ENCODE measurements around the gene APBA2.
"Not testable (repeated sequence)": the region's sequence is repeated elsewhere in the genome, so short reads cannot be mapped to it uniquely, and the experiment has no call there.

The APBA2 gene

GRCh38 chr15:29043736-29044502 is 158.1 kb downstream of the APBA2 start:
- H3K79me2 ChIP-seq (ENCODE audit: low read length) = no peaks in the 10 kb centered on the region
- no peaks in the 10 kb centered on the region for H3K36me3 ChIP-seq (replicated peaks; ENCODE audit: low read depth, low read length)
- no peak overlapping the region for H3K9ac ChIP-seq (ENCODE audit: low read length)
- no peaks in the 10 kb centered on the region for H4K20me1 ChIP-seq (ENCODE audit: insufficient read depth, low read length)
- H3K27ac ChIP-seq (ENCODE audit: low read length) = no peak overlapping the region
- H3K4me3 ChIP-seq (ENCODE audit: low read length) = no peak overlapping the region
- H3K4me2 ChIP-seq (ENCODE audit: low read length) = no peak overlapping the region
- H2AFZ ChIP-seq (ENCODE audit: low read depth, low read length) = no peak overlapping the region
- peaks cover 33% of the 10 kb centered on the region for H3K4me1 ChIP-seq (ENCODE audit: low read length)
- H3K27me3 ChIP-seq (ENCODE audit: low read depth, low read length) = no peaks in the 10 kb centered on the region
- TF ChIP-seq, protein P1, sequence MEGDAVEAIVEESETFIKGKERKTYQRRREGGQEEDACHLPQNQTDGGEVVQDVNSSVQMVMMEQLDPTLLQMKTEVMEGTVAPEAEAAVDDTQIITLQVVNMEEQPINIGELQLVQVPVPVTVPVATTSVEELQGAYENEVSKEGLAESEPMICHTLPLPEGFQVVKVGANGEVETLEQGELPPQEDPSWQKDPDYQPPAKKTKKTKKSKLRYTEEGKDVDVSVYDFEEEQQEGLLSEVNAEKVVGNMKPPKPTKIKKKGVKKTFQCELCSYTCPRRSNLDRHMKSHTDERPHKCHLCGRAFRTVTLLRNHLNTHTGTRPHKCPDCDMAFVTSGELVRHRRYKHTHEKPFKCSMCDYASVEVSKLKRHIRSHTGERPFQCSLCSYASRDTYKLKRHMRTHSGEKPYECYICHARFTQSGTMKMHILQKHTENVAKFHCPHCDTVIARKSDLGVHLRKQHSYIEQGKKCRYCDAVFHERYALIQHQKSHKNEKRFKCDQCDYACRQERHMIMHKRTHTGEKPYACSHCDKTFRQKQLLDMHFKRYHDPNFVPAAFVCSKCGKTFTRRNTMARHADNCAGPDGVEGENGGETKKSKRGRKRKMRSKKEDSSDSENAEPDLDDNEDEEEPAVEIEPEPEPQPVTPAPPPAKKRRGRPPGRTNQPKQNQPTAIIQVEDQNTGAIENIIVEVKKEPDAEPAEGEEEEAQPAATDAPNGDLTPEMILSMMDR (IDR thresholded peaks at IDR 0.05; ENCODE audit: low read depth, low read length) = no peak
- no peak for TF ChIP-seq EZH2phosphoT487 (IDR thresholded peaks at IDR 0.05; ENCODE audit: low read depth)
- H3K9me3 ChIP-seq (ENCODE audit: insufficient read depth, low read length) = no peaks in the 10 kb centered on the region

- Histone ChIP-seq H3K9me3 (ENCODE audit: insufficient read depth, low read length) (no peaks in the 10 kb centered on the region), H2AFZ (ENCODE audit: low read depth, low read length) (no peak overlapping the region), H3K79me2 (ENCODE audit: low read length) (no peaks in the 10 kb centered on the region), H3K4me1 (ENCODE audit: low read length) (peaks cover 27% of the 10 kb centered on the region), H3K4me2 (ENCODE audit: low read length) (no peak overlapping the region), H3K27ac (ENCODE audit: low read length) (no peak overlapping the region), H3K27me3 (ENCODE audit: low read depth, low read length) (no peaks in the 10 kb centered on the region), H4K20me1 (ENCODE audit: insufficient read depth, low read length) (no peaks in the 10 kb centered on the region), H3K4me3 (ENCODE audit: low read length) (no peak overlapping the region), H3K36me3 (replicated peaks; ENCODE audit: low read depth, low read length) (no peaks in the 10 kb centered on the region), H3K9ac (ENCODE audit: low read length) (no peak overlapping the region)
- no peak for TF ChIP-seq EZH2phosphoT487 (IDR thresholded peaks at IDR 0.05; ENCODE audit: low read depth)
- TF ChIP-seq, protein P1 (IDR thresholded peaks at IDR 0.05; ENCODE audit: low read depth, low read length) = no peak
Observed at GRCh38 chr15:29044503-29044901, 158.7 kb downstream of the APBA2 start.

DNA sequence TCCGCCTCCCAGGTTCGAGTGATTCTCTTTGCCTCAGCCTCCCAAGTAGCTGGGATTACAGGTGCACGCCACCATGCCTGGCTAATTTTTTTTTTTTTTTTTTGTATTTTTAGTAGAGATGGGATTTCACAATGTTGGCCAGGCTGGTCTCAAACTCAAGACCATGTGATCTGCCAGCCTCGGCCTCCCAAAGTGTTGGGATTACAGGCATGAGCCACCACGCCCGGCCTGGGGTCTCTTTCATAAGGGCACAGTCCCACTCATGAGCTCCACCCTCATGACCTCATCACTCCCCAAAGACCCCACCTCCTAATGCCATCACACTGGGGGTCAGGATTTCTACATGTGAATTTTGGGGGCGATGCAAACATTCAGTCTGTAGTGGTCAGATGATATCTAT is 159.4 kb downstream of the APBA2 start:
- peak overlapping the region; percentile 21 for H3K4me2 ChIP-seq (ENCODE audit: low read length)
- not testable (repeated sequence) for H2AFZ ChIP-seq (ENCODE audit: low read depth, low read length); H3K36me3 ChIP-seq (replicated peaks; ENCODE audit: low read depth, low read length); H4K20me1 ChIP-seq (ENCODE audit: insufficient read depth, low read length); H3K27me3 ChIP-seq (ENCODE audit: low read depth, low read length); H3K9me3 ChIP-seq (ENCODE audit: insufficient read depth, low read length); H3K27ac ChIP-seq (ENCODE audit: low read length); H3K4me3 ChIP-seq (ENCODE audit: low read length); H3K79me2 ChIP-seq (ENCODE audit: low read length); H3K9ac ChIP-seq (ENCODE audit: low read length)
- H3K4me1 ChIP-seq (ENCODE audit: low read length) = peaks cover 20% of the 10 kb centered on the region

DNA sequence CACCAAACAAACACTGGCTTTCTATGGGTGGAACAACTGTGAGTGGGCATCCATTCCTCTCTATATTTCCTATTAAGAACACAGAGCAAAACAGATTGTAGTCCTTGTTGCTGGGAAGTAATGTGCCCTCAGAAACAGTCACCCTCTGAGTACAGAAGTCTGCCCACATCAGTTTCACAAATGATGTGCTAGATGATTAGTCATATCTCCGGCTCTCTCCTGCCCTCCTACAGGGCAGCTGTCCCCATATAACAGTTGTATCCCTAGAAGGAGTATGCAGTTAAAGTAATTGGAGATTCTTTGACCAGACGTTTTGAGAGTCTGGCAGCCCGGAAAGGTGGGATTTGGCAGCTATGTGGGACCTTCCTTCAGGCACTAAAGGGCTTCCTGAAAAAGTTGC is 159.9 kb downstream of the APBA2 start:
- no peak overlapping the region for H3K27ac ChIP-seq (ENCODE audit: low read length)
- no peaks in the 10 kb centered on the region for H3K27me3 ChIP-seq (ENCODE audit: low read depth, low read length)
- no peaks in the 10 kb centered on the region for H3K9me3 ChIP-seq (ENCODE audit: insufficient read depth, low read length)
- no peaks in the 10 kb centered on the region for H4K20me1 ChIP-seq (ENCODE audit: insufficient read depth, low read length)
- peak overlapping the region; percentile 21 for H3K4me2 ChIP-seq (ENCODE audit: low read length)
- no peak overlapping the region for H3K4me3 ChIP-seq (ENCODE audit: low read length)
- H3K4me1 ChIP-seq (ENCODE audit: low read length) = peaks cover 15% of the 10 kb centered on the region
- H2AFZ ChIP-seq (ENCODE audit: low read depth, low read length) = no peak overlapping the region
- no peaks in the 10 kb centered on the region for H3K79me2 ChIP-seq (ENCODE audit: low read length)
- no peaks in the 10 kb centered on the region for H3K36me3 ChIP-seq (replicated peaks; ENCODE audit: low read depth, low read length)
- no peak for TF ChIP-seq EZH2phosphoT487 (IDR thresholded peaks at IDR 0.05; ENCODE audit: low read depth)
- TF ChIP-seq, protein P1 (IDR thresholded peaks at IDR 0.05; ENCODE audit: low read depth, low read length) = no peak
- H3K9ac ChIP-seq (ENCODE audit: low read length) = no peak overlapping the region
